ENCODE measurements around the gene ALG3. TPM values are rescaled to one million over a fixed set of nuclear protein-coding genes. Genes with fewer than 3 reads are reported as not detected.

ALG3 gene
- total and polyA plus RNA-seq, 2 experiments from 2014 or later: 76.9 to 109 TPM

GRCh38 chr3:184237807-184238206, 11.0 kb downstream of the ALG3 start (continued):
- TF ChIP-seq REST (IDR thresholded peaks at IDR 0.05; ENCODE audit: unreplicated experiment) (no peak), ZNF114 (CRISPR knock-in tag; IDR thresholded peaks at IDR 0.05) (no peak), ZNF331 (CRISPR knock-in tag; IDR thresholded peaks at IDR 0.05; ENCODE audit: low read depth) (no peak), EZH2phosphoT487 (IDR thresholded peaks at IDR 0.05; ENCODE audit: unreplicated experiment) (no peak), EZH2 (IDR thresholded peaks at IDR 0.05; ENCODE audit: low read depth, unreplicated experiment) (no peak), POLR2AphosphoS5 (IDR thresholded peaks at IDR 0.05; ENCODE audit: low read depth) (no peak), NANOG (IDR thresholded peaks at IDR 0.05; ENCODE audit: borderline replicate concordance) (no peak), CREB1 (CRISPR knock-in tag; IDR thresholded peaks at IDR 0.05; ENCODE audit: low read depth) (no peak), CTCF (conservative IDR thresholded peaks at IDR 0.05; ENCODE audit: low read depth in 2 of 2) (no peak)

- no peak overlapping the region for H3K4me2 ChIP-seq
- DNase-seq (ENCODE audit: low spot score) (no peak), ATAC-seq (no peak)
- no peaks in the 10 kb centered on the region for H3K79me2 ChIP-seq (replicated peaks; ENCODE audit: insufficient read depth)
- Mint-ChIP-seq H3K27ac (no peak overlapping the region), H3K27me3 (ENCODE audit: insufficient read depth, low read depth, poor library complexity) (peaks cover 25% of the 10 kb centered on the region), H3K9me3 (no peaks in the 10 kb centered on the region; the same call in 2 of the 3 replicates), H3K4me3 (no peak overlapping the region; the same call in 2 of the 3 replicates), H3K36me3 (ENCODE audit: low read depth) (peaks cover under 1% of the 10 kb centered on the region), H3K4me1 (peaks cover 8% of the 10 kb centered on the region)
- no peak overlapping the region for H2AFZ ChIP-seq
- H3K36me3 ChIP-seq (ENCODE audit: insufficient read depth): no peaks in the 10 kb centered on the region; the same call in 1 of the 2 replicates
- no peak overlapping the region for H3K4me3 ChIP-seq
- TF ChIP-seq EZH2phosphoT487 (IDR thresholded peaks at IDR 0.05; ENCODE audit: unreplicated experiment) (no peak), CREB1 (CRISPR knock-in tag; IDR thresholded peaks at IDR 0.05; ENCODE audit: low read depth) (no peak), STAT1 (IDR thresholded peaks at IDR 0.05; ENCODE audit: unreplicated experiment) (no peak), NANOG (IDR thresholded peaks at IDR 0.05; ENCODE audit: borderline replicate concordance) (no peak), POLR2AphosphoS5 (IDR thresholded peaks at IDR 0.05; ENCODE audit: low read depth) (no peak)
- H3K27ac ChIP-seq (ENCODE audit: low read depth): no peak overlapping the region
- H3K27me3 ChIP-seq (ENCODE audit: insufficient read depth): peaks cover 34% of the 10 kb centered on the region
- H4K20me1 ChIP-seq (replicated peaks; ENCODE audit: insufficient read depth): peaks cover 7% of the 10 kb centered on the region; the same call in 1 of the 2 replicates
- H3F3A ChIP-seq (replicated peaks; ENCODE audit: low read depth): no peaks in the 10 kb centered on the region
- no peaks in the 10 kb centered on the region for H3K4me1 ChIP-seq (ENCODE audit: insufficient read depth)
- no peaks in the 10 kb centered on the region for H3K9me2 ChIP-seq (ENCODE audit: insufficient read depth)
Observed at GRCh38 chr3:184237211-184237610, 11.6 kb downstream of the ALG3 start.

Data from GM23338 (cell line).